ENCODE measurements around the gene MLC1.

MLC1 gene

GRCh38 chr22:50083462-50084079 lies 1.7 kb downstream of the MLC1 start:
- FAIRE-seq: no peak
- TF ChIP-seq POLR2A (IDR thresholded peaks at IDR 0.05; ENCODE audit: low read depth, low read length) (no peak), TAF1 (IDR thresholded peaks at IDR 0.05; ENCODE audit: borderline replicate concordance, low read depth, low read length) (no peak), POLR2AphosphoS5 (IDR thresholded peaks at IDR 0.05; ENCODE audit: low read depth, low read length) (no peak)

GRCh38 chr22:50082961-50083461 lies 2.2 kb downstream of the MLC1 start:
- FAIRE-seq: no peak
- no peak for DNase-seq (ENCODE audit: insufficient read length)

More at GRCh38 chr22:50083462-50084079, 1.7 kb downstream of the MLC1 start:
- DNase-seq (ENCODE audit: insufficient read length): no peak

GRCh38 chr22:50082197-50082715 lies 3.0 kb downstream of the MLC1 start:
- no peak for TF ChIP-seq POLR2A (IDR thresholded peaks at IDR 0.05; ENCODE audit: low read depth, low read length)
- TF ChIP-seq POLR2AphosphoS5 (IDR thresholded peaks at IDR 0.05; ENCODE audit: low read depth, low read length): no peak
- TF ChIP-seq TAF1 (IDR thresholded peaks at IDR 0.05; ENCODE audit: borderline replicate concordance, low read depth, low read length): no peak
- DNase-seq (ENCODE audit: insufficient read length) (no peak), FAIRE-seq (no peak)

More at GRCh38 chr22:50082961-50083461, 2.2 kb downstream of the MLC1 start:
- TF ChIP-seq POLR2AphosphoS5 (IDR thresholded peaks at IDR 0.05; ENCODE audit: low read depth, low read length): no peak
- TF ChIP-seq POLR2A (IDR thresholded peaks at IDR 0.05; ENCODE audit: low read depth, low read length): no peak
- TF ChIP-seq TAF1 (IDR thresholded peaks at IDR 0.05; ENCODE audit: borderline replicate concordance, low read depth, low read length): no peak

GRCh38 chr22:50081426-50082196 lies 3.6 kb downstream of the MLC1 start:
- FAIRE-seq (no peak), DNase-seq (ENCODE audit: insufficient read length) (no peak)
- TF ChIP-seq POLR2AphosphoS5 (IDR thresholded peaks at IDR 0.05; ENCODE audit: low read depth, low read length): no peak
- TF ChIP-seq TAF1 (IDR thresholded peaks at IDR 0.05; ENCODE audit: borderline replicate concordance, low read depth, low read length): no peak
- no peak for TF ChIP-seq POLR2A (IDR thresholded peaks at IDR 0.05; ENCODE audit: low read depth, low read length)

- DNase-seq (ENCODE audit: insufficient read length) (no peak), FAIRE-seq (no peak)
- no peak for TF ChIP-seq TAF1 (IDR thresholded peaks at IDR 0.05; ENCODE audit: borderline replicate concordance, low read depth, low read length)
- no peak for TF ChIP-seq POLR2AphosphoS5 (IDR thresholded peaks at IDR 0.05; ENCODE audit: low read depth, low read length)
- TF ChIP-seq POLR2A (IDR thresholded peaks at IDR 0.05; ENCODE audit: low read depth, low read length): no peak
These were observed 5.2 kb downstream of the MLC1 start for GRCh38 chr22:50080077-50080465.

- FAIRE-seq: no peak
- DNase-seq (ENCODE audit: insufficient read length): no peak
- TF ChIP-seq POLR2A (IDR thresholded peaks at IDR 0.05; ENCODE audit: low read depth, low read length) (no peak), TAF1 (IDR thresholded peaks at IDR 0.05; ENCODE audit: borderline replicate concordance, low read depth, low read length) (no peak), POLR2AphosphoS5 (IDR thresholded peaks at IDR 0.05; ENCODE audit: low read depth, low read length) (no peak)
These were observed 6.5 kb downstream of the MLC1 start for GRCh38 chr22:50078761-50079160.

- DNase-seq (ENCODE audit: insufficient read length): no peak
- FAIRE-seq: no peak
- TF ChIP-seq POLR2A (IDR thresholded peaks at IDR 0.05; ENCODE audit: low read depth, low read length): no peak
- no peak for TF ChIP-seq POLR2AphosphoS5 (IDR thresholded peaks at IDR 0.05; ENCODE audit: low read depth, low read length)
These were observed 7.0 kb downstream of the MLC1 start for GRCh38 chr22:50078246-50078645.

- DNase-seq (ENCODE audit: insufficient read length) (no peak), FAIRE-seq (no peak)
- TF ChIP-seq POLR2A (IDR thresholded peaks at IDR 0.05; ENCODE audit: low read depth, low read length): no peak
- TF ChIP-seq TAF1 (IDR thresholded peaks at IDR 0.05; ENCODE audit: borderline replicate concordance, low read depth, low read length): no peak
- no peak for TF ChIP-seq POLR2AphosphoS5 (IDR thresholded peaks at IDR 0.05; ENCODE audit: low read depth, low read length)
These were observed 8.3 kb downstream of the MLC1 start for GRCh38 chr22:50076646-50077535.

- no peak for TF ChIP-seq TAF1 (IDR thresholded peaks at IDR 0.05; ENCODE audit: borderline replicate concordance, low read depth, low read length)
- TF ChIP-seq POLR2AphosphoS5 (IDR thresholded peaks at IDR 0.05; ENCODE audit: low read depth, low read length): no peak
- TF ChIP-seq POLR2A (IDR thresholded peaks at IDR 0.05; ENCODE audit: low read depth, low read length): no peak
- no peak for DNase-seq (ENCODE audit: insufficient read length)
- no peak for FAIRE-seq
These were observed 10.4 kb downstream of the MLC1 start for GRCh38 chr22:50074551-50075530.

- DNase-seq (ENCODE audit: insufficient read length): no peak
- TF ChIP-seq POLR2AphosphoS5 (IDR thresholded peaks at IDR 0.05; ENCODE audit: low read depth, low read length) (no peak), TAF1 (IDR thresholded peaks at IDR 0.05; ENCODE audit: borderline replicate concordance, low read depth, low read length) (no peak), POLR2A (IDR thresholded peaks at IDR 0.05; ENCODE audit: low read depth, low read length) (no peak)
- FAIRE-seq: no peak
These were observed 11.2 kb downstream of the MLC1 start for GRCh38 chr22:50074056-50074455.

Measured in GM12892 (cell line).